Glutamatergic neuron (in vitro differentiated cells): ENCODE results near the gene FKBP1A. TPM values are rescaled to one million over a fixed set of nuclear protein-coding genes. Genes with fewer than 3 reads are reported as not detected.

Source experiments
- DNase-seq: peaks from one replicate; pipeline ENCODE4 v3.0.0; 2022
- H3K27ac Mint-ChIP-seq: one replicate; pipeline ENCODE4 v1.8.0; 2020; ENCODE audit warnings: mild to moderate bottlenecking, mixed read lengths, inconsistent platforms; ENCODE audit not compliant: unreplicated experiment
- H3K27me3 Mint-ChIP-seq: one replicate; pipeline ENCODE4 v1.8.0; 2020; ENCODE audit warnings: mild to moderate bottlenecking, moderate library complexity, mixed read lengths, inconsistent platforms; ENCODE audit not compliant: unreplicated experiment
- H3K36me3 Mint-ChIP-seq: one replicate; pipeline ENCODE4 v1.8.0; 2020; ENCODE audit warnings: mild to moderate bottlenecking, mixed read lengths, inconsistent platforms; ENCODE audit not compliant: unreplicated experiment
- H3K4me1 Mint-ChIP-seq: one replicate; pipeline ENCODE4 v1.8.0; 2020; ENCODE audit warnings: mild to moderate bottlenecking, low read depth, mixed read lengths, inconsistent platforms; ENCODE audit not compliant: unreplicated experiment
- H3K4me3 Mint-ChIP-seq: one replicate; pipeline ENCODE4 v1.8.0; 2020; ENCODE audit warnings: mild to moderate bottlenecking, mixed read lengths, inconsistent platforms; ENCODE audit not compliant: unreplicated experiment
- H3K9me3 Mint-ChIP-seq: one replicate; pipeline ENCODE4 v1.8.0; 2020; ENCODE audit warnings: mild to moderate bottlenecking, moderate library complexity, mixed read lengths, inconsistent platforms; ENCODE audit not compliant: unreplicated experiment
- CTCF ChIP-seq: fragments of 200-600 bp; sonication (generic); IDR thresholded peaks from one replicate; pipeline ENCODE4 v1.5.0; 2021; ENCODE audit not compliant: partially characterized antibody, unreplicated experiment
- long read RNA-seq: library from polyadenylated mRNA; unstranded; transcript quantifications from one replicate; pipeline ENCODE4 v2.0.0, GENCODE V29; 2020; ENCODE audit not compliant: unreplicated experiment
- total RNA-seq: library from RNA; stranded (reverse); fragmentation: NEBNext Ultra II Directional; extraction: Animal tissue kit (Norgen Biotek cat#: 25700); gene quantifications from one replicate; pipeline ENCODE4 v1.2.1, GENCODE V29; 2021; ENCODE audit not compliant: unreplicated experiment

FKBP1A gene
- total RNA-seq = 350 TPM
- long read RNA-seq, transcript FKBP1A-204 (5 exons, 1,622 nt) = major isoform, 510 of 558 reads
- long read RNA-seq, transcript FKBP1A-202 (4 exons, 747 nt) = minor isoform, 7 of 558 reads
- long read RNA-seq, transcript FKBP1A-203 (4 exons, 976 nt) = minor isoform, 11 of 558 reads
- long read RNA-seq, partial matches to known transcripts = 8 of 558 reads
- long read RNA-seq, other reads (novel, unspliced or antisense) = 15 of 558 reads

DNA sequence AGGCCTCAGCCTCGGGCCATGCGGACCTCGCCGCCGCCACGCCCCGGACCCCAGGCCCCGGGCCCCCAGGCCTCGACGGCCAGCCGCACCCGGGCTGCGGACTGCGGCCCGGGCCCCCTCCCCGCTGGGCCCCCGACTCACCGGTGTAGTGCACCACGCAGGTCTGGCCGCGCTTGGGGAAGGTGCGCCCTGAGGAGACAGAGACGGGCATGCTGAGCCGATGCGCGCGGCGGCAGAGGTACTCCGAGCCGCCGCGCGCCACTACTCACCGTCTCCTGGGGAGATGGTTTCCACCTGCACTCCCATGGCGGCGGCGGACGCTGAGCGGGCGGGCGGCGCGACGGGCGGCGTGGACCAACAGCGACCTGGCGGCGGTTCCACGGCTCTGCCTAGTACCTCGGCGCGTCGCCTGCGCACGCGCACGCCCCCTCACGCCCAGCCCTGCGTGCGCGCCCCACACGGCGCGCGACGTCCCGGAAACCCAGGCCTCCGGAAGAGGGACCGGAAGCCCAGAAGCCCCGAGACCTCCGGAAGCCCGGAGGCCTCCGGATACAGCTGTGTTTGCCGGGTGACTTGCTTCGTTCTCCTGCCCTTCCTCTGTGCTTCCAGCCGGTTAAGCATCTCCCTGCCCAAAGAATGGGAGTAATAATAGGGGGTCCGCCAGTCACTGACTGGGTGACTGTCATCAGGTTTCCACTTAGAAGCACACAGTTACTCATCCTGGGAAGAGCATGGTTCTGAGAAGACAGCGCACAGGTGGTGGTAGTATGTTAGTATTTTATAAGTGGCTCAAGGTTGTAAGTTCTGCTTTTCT is at the start of gene FKBP1A:
Gene FKBP1A (minus strand): TSS at position 362 of the 814 bp plus-strand sequence. CDS start 56 bp downstream, at position 306.
- Mint-ChIP-seq H3K27ac (peak within 1 kb of the TSS; percentile 93), H3K27me3 (peaks cover 25% of the 10 kb centered on the region), H3K4me1 (peaks cover 28% of the 10 kb centered on the region), H3K36me3 (peaks cover 3% of the 10 kb centered on the region), H3K9me3 (peaks cover 10% of the 10 kb centered on the region), H3K4me3 (peak within 1 kb of the TSS; percentile 98)
- peak; percentile 88 for DNase-seq
- TF ChIP-seq CTCF = no peak

DNA sequence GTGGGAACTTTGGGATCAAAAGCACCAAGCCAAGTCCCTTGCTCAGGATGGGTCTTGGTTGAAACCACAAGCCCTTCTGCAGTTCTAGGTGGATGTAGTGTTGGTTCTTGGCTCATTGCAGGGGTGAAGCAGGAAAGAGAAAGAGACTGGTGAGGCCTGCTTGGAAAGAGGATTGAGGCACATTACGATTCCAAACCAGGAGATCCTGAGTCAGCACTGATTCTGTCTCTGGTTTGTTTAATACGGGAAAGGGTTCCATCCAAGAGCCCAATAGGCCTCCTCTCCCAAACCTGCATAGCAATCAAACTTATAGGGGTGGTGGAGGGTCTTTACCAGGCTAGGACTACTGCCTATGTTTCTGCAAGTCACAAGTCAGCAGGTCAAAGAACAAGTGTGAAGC is 49.5 kb upstream of the FKBP1A start:
- no peaks in the 10 kb centered on the region for H3K4me1 Mint-ChIP-seq
- H3K9me3 Mint-ChIP-seq = peaks cover 3% of the 10 kb centered on the region
- DNase-seq = no peak
- no peak overlapping the region for H3K27ac Mint-ChIP-seq
- peaks cover 13% of the 10 kb centered on the region for H3K36me3 Mint-ChIP-seq
- H3K4me3 Mint-ChIP-seq = no peak overlapping the region
- no peak for TF ChIP-seq CTCF
- no peaks in the 10 kb centered on the region for H3K27me3 Mint-ChIP-seq

DNA sequence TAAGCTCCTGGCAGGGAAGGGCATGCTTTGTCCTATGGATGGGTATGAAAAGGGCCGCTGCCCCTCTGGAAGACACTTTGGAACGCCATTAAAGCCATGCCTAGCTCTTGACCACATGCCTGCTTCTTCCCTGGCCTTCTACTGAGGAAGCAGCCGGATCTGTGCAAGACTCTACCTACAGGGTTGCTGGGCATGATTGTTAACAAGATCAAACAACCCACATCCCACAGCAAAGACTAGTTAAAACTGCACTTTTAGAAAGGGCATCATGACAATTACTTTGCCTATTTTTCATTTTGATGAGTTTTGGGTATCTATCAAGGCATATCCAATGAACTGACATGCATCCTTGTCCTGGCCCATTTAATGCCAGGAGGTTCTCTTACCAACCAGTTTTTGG is 48.3 kb upstream of the FKBP1A start:
- Mint-ChIP-seq H3K4me3 (no peak overlapping the region), H3K27me3 (peaks cover 3% of the 10 kb centered on the region), H3K36me3 (peaks cover 13% of the 10 kb centered on the region), H3K27ac (no peak overlapping the region), H3K9me3 (peaks cover 3% of the 10 kb centered on the region), H3K4me1 (no peaks in the 10 kb centered on the region)
- no peak for DNase-seq
- TF ChIP-seq CTCF = no peak

- H3K9me3 Mint-ChIP-seq = peaks cover 3% of the 10 kb centered on the region
- TF ChIP-seq CTCF = no peak
- H3K36me3 Mint-ChIP-seq = peaks cover 13% of the 10 kb centered on the region
- DNase-seq = no peak
- H3K27ac Mint-ChIP-seq = no peak overlapping the region
- no peak overlapping the region for H3K4me3 Mint-ChIP-seq
- H3K4me1 Mint-ChIP-seq = no peaks in the 10 kb centered on the region
- peaks cover 3% of the 10 kb centered on the region for H3K27me3 Mint-ChIP-seq
Observed at GRCh38 chr20:1440024-1440423, 47.2 kb upstream of the FKBP1A start.

- H3K27me3 Mint-ChIP-seq = peaks cover 3% of the 10 kb centered on the region
- no peak overlapping the region for H3K27ac Mint-ChIP-seq
- no peaks in the 10 kb centered on the region for H3K4me1 Mint-ChIP-seq
- no peak overlapping the region for H3K4me3 Mint-ChIP-seq
- peaks cover 3% of the 10 kb centered on the region for H3K9me3 Mint-ChIP-seq
- no peak for TF ChIP-seq CTCF
- no peak for DNase-seq
- H3K36me3 Mint-ChIP-seq = peaks cover 13% of the 10 kb centered on the region
Observed at GRCh38 chr20:1438361-1438760, 45.5 kb upstream of the FKBP1A start.
